ENCODE measurements around the gene FAR1.

Gene FAR1

GRCh38 chr11:13672576-13673210, 4.2 kb downstream of the FAR1 start:
- no peak for DNase-seq

- no peak for DNase-seq
Measured at GRCh38 chr11:13674799-13675509, 6.5 kb downstream of the FAR1 start.

DNA sequence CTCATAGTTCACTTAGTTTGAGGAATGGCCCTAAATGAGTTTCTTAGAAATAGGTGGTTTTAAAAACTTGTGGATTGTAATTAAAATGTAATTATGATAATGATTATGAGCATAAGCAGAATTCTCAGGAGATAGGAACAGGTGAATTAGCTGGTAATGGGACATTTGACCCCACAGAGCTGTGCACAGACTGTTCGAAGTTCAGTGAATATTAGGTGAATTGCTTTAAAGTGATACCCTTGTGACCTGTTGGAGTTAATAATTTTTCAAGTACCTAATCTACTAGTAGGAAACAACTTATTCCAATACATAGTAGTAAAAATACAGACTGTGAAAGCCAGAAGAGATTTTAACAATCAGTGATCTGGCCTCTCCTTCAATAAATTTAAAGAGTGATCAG, 8.1 kb downstream of the FAR1 start:
- DNase-seq: no peak

- no peak for DNase-seq
Measured at GRCh38 chr11:13679768-13680167, 11.3 kb downstream of the FAR1 start.

- DNase-seq: no peak
Measured at GRCh38 chr11:13680501-13681264, 12.2 kb downstream of the FAR1 start.

- DNase-seq: no peak
Measured at GRCh38 chr11:13681446-13681845, 13.0 kb downstream of the FAR1 start.

DNA sequence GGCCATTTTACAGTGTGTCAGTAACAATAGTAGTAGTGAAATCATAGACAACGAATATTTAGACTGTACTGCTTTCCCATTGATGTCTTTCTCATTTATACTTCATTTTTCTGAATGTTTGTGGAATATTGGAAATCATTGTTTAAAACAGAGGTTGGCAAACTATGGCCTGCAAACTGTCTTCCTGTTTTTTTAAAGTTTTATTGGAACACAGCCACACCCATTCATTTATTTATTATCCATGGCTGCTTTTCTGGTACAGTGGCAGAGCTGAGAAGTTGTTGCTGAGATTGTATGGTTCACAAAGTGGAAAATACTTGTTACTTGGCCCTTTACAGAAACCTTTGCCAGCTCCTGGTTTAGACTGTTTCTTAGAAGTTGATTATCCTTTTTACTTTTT, 13.7 kb downstream of the FAR1 start:
- DNase-seq: no peak

GRCh38 chr11:13685461-13686108, 17.1 kb downstream of the FAR1 start:
- DNase-seq: no peak

DNA sequence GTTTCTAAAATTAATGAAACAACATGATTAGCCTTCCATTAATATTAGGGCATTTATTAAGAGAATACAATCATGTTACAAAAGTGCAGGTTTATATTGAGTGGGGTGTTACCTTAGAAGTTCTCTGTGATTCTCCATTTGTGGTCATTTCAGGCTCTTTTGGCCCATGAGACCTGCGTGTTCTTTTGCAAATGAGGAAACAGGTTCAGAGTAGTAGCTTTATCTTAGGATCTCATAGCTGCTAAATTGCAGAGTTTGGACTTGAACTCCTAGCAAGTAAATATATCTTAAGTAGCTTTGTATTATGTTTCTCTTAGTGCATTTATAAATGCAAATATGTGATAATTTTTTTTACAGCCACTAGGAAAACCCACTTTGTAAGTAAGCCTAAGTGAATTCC, 18.3 kb downstream of the FAR1 start:
- no peak for DNase-seq

GRCh38 chr11:13687271-13687670, 18.8 kb downstream of the FAR1 start:
- DNase-seq: no peak

DNA sequence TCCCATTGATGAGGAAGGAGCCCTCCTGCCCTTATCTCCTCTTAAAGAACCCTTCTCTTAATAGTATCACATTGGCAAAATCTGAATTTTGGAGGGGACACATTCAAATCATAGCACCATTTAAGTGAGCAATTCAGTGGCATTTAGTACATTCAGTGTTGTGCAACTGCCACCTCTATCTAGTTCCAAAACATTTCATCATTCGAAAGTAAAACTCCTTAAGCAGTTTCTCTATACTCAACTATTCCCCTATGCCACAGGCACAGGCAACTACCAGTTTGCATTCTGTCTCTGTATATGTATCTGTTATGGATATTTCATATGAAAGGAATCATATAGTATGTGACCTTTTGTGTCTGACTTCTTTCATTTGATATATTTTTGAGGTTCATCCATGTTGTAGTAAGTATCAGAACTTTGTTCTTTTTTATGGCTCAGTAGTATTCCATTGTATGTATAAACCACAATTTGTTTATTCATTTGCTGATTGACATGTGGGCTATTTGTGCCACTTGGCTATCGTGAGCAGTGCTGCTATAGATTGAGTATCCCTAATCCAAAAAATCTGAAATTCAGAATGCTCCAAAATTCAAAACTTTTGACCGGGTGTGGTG, 22.9 kb downstream of the FAR1 start:
- no peak for DNase-seq

- DNase-seq: no peak
Measured at GRCh38 chr11:13692172-13692571, 23.7 kb downstream of the FAR1 start.

- DNase-seq: no peak
Measured at GRCh38 chr11:13694115-13694514, 25.6 kb downstream of the FAR1 start.

DNA sequence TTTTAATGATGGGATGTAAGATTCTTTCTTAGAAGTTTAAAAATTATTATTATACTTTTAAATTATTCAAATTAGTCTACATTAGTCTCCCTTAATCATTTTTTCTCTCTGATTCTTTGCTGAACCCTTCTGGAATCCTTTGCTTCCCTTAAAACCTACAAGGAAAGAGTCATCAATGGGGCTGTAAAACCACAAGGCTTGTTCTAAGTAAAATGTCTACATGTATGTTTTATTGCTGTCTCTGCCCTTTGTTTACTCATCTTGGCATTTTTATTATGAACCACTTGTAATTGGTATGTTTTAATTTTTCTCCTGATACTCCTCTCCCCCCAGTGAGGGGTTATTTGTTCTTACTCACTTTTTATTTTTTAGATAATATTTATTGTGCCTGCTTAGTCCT, 27.4 kb downstream of the FAR1 start:
- DNase-seq: no peak

DNA sequence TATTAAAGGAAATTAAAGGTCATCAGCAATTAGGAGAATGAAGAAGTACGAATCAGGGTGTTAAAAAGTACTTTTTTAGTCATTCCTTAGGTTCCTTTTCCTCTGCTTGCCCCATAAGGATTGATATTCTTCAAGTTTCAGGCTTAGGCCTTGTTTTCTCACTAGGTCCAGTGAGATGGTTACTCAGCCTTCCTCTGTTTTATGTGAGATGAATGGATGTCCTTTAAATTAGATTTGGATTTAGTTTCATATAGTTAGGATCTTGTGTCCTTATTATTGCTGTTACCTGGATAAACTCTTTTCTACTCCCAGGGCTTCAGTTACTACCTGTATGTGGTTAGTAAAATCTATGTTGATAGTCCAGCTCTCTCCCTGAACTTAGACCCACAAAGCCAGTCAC, 29.2 kb downstream of the FAR1 start:
- no peak for DNase-seq

- DNase-seq: no peak
Measured at GRCh38 chr11:13698132-13698531, 29.7 kb downstream of the FAR1 start.

DNA sequence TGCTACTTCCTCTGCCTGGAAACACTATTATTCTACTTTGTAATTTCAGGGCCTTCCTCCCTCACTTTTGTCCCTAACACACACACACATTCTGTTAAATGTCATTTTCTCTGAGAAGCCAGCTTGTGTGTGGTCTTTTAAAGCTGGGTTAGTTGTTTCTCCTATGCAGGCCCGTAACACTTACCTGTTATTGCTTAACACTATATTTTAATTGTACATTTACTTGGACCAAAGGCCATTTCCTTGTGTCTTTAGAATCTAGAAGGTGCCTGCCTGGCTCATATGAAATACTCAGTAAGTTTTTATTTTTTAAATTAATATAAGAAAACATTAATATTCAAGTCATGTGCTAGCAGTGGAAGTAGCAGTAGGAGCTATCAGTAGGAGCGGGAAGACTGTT, 30.6 kb downstream of the FAR1 start:
- no peak for DNase-seq

DNA sequence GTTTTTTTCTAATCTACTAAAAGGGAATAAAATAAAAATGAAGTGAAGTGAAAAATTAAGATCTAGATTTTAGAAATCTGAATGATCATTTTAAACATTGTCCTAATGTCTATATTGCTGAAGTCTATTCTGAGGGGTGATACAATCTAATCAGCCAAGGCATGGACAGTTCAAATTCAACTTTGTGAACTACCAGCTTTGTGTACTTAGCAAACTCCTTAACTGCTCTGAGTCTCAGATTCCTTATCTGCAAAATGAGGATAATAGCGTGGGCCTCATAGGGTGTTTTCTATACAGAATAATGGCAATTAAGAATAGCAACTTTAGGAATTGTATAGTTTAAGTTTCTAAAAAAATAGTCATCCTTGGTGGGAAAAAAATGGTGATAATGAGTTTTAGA, 31.4 kb downstream of the FAR1 start:
- no peak for DNase-seq

- DNase-seq: no peak
Measured at GRCh38 chr11:13701506-13701905, 33.0 kb downstream of the FAR1 start.

GRCh38 chr11:13702071-13702470, 33.6 kb downstream of the FAR1 start:
- DNase-seq: no peak

DNA sequence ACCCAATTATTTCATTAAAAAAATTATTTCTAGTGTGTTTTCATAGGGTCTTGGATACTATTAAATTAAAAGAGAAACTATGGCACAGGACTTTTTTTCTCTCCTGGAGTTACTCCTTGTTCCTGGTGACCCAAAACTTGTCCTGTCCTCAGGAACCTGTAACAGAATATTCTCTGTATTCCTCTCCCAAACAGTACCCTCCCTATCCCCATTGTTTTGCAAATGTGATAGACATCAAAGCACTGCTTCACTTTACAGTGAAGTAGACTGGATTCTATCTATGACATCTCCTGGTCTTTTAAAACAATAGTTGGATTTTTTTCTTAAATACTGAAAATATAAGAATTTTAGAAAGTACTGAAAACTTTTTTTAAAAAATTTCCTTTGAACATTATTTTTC, 37.2 kb downstream of the FAR1 start:
- DNase-seq: no peak

- no peak for DNase-seq
Measured at GRCh38 chr11:13713982-13714381, 45.5 kb downstream of the FAR1 start.

DNA sequence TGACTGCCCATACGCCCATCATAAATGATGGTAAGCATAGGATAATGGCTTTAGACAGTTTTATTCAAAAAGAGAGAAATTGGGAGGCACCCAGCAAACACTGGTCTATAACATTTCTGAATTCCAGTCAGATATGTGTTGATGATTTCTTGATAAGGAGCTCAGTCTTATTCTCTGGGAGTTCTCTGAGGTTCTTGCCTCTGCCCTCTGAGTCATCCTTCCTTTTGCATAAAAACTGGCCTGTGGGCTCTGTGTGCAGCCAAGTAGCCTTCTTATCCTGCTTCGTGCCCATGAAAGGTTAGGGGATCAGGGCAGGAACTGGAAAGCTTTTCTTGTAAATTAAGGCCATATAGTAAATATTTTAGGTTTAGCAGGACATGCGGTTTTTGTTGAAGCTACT, 48.9 kb downstream of the FAR1 start:
- DNase-seq: peak; percentile 33
